Limb (tissue), 2 donors: ENCODE measurements around the gene GZMM.
"Not testable (repeated sequence)": the region's sequence is repeated elsewhere in the genome, so short reads cannot be mapped to it uniquely, and the experiment has no call there.

ENCODE experiments used
- DNase-seq, 2 donors: peaks; one replicate each; pipeline ENCODE4 v3.0.0-alpha.2; 2016; ENCODE audit errors: extremely low spot score in 2 of 2

GZMM gene

GRCh38 chr19:580274-580835 is 36.5 kb downstream of the GZMM start:
- no peak for DNase-seq

- DNase-seq, result peak in 1 of 2 donors; percentile 26
These were observed 37.7 kb downstream of the GZMM start for GRCh38 chr19:581399-582111.

GRCh38 chr19:582497-583197 is 38.8 kb downstream of the GZMM start:
- DNase-seq, result peak in 1 of 2 donors; percentile 27

- no peak for DNase-seq
These were observed 39.5 kb downstream of the GZMM start for GRCh38 chr19:583198-583967.

GRCh38 chr19:583968-584239 is 40.1 kb downstream of the GZMM start:
- DNase-seq, result no peak

GRCh38 chr19:584240-585001 is 40.6 kb downstream of the GZMM start:
- peak; percentile 39 to 77 for DNase-seq

GRCh38 chr19:585146-585545 is 41.3 kb downstream of the GZMM start:
- not testable (repeated sequence) for DNase-seq

- DNase-seq, result peak in 1 of 2 donors; percentile 39
These were observed 41.8 kb downstream of the GZMM start for GRCh38 chr19:585551-586110.

GRCh38 chr19:588093-588740 is 44.4 kb downstream of the GZMM start:
- peak in 1 of 2 donors; percentile 78 for DNase-seq

- no peak for DNase-seq
These were observed 45.2 kb downstream of the GZMM start for GRCh38 chr19:588741-589692.

GRCh38 chr19:589693-590395 is 46.0 kb downstream of the GZMM start, which contains the start of gene HCN2:
TSS of gene HCN2 (plus strand) at chr19:589881. CDS start at chr19:589946, 65 bp downstream.
- no peak for DNase-seq

GRCh38 chr19:590396-590745 is 46.5 kb downstream of the GZMM start:
- DNase-seq, result no peak

- DNase-seq, result no peak
These were observed 46.9 kb downstream of the GZMM start for GRCh38 chr19:590750-591098.

- no peak for DNase-seq
These were observed 47.5 kb downstream of the GZMM start for GRCh38 chr19:591099-591958.

- no peak for DNase-seq
These were observed 48.2 kb downstream of the GZMM start for GRCh38 chr19:592101-592500.

GRCh38 chr19:593055-593454 is 49.2 kb downstream of the GZMM start:
- no peak for DNase-seq

GRCh38 chr19:593505-593904 is 49.7 kb downstream of the GZMM start:
- DNase-seq, result no peak
